PC-9 (cell line): ENCODE data around the gene IRS2. TPM values are rescaled to one million over a fixed set of nuclear protein-coding genes. Genes with fewer than 3 reads are reported as not detected.

ENCODE experiments used
- BruUV-seq: library from RNA; stranded (reverse); fragments of 400-500 nt; replicated peaks from 2 replicates; lab custom pipeline; 2021; lab: Mats Ljungman, UMichigan
- CTCF ChIA-PET: fragments of 300-600 bp; sonication (Branson Sonifier 250); formaldehyde crosslinking; loops from one replicate; lab custom pipeline; 2022; ENCODE audit warnings: antibody characterized with exemption; lab: Charles Lee
- POLR2A ChIA-PET: fragments of 300-600 bp; sonication (Branson Sonifier 250); formaldehyde crosslinking; loops from one replicate; lab custom pipeline; 2022; ENCODE audit warnings: antibody characterized with exemption; ENCODE audit not compliant: unreplicated experiment; lab: Charles Lee
- DNase-seq, 2 experiments: peaks; one replicate each; pipeline versions ENCODE4 v3.0.0 to v3.0.0-alpha.2; 2015 to 2022; ENCODE audit warnings: mixed read lengths in 1 of 2
- H2AFZ ChIP-seq: fragments of 200-600 bp; sonication (generic); 2 replicates; pipeline ENCODE4 v1.8.1; 2017; ENCODE audit warnings: antibody characterized with exemption
- H3F3A ChIP-seq: fragments of 200-600 bp; sonication (generic); 2 replicates; pipeline ENCODE4 v1.8.1; 2017; ENCODE audit warnings: antibody characterized with exemption, mild to moderate bottlenecking, low read depth; ENCODE audit not compliant: insufficient read depth
- H3K27ac ChIP-seq: fragments of 200-600 bp; sonication (generic); 2 replicates; pipeline ENCODE4 v1.6.1; 2016; ENCODE audit warnings: mixed run types
- H3K27me3 ChIP-seq: fragments of 200-600 bp; sonication (generic); 2 replicates; pipeline ENCODE4 v1.6.1; 2016; ENCODE audit warnings: low read depth, mixed run types; ENCODE audit not compliant: insufficient read depth
- H3K36me3 ChIP-seq: fragments of 200-600 bp; sonication (generic); 2 replicates; pipeline ENCODE4 v1.6.1; 2016; ENCODE audit warnings: low read depth, mixed run types
- H3K4me1 ChIP-seq: fragments of 200-600 bp; sonication (generic); replicated peaks from 2 replicates; pipeline ENCODE4 v1.6.1; 2016; ENCODE audit warnings: mixed run types; ENCODE audit not compliant: insufficient read depth
- H3K4me2 ChIP-seq: fragments of 200-600 bp; sonication (generic); 2 replicates; pipeline ENCODE4 v1.6.1; 2017; ENCODE audit warnings: mixed run types
- H3K4me3 ChIP-seq: fragments of 200-600 bp; sonication (generic); 2 replicates; pipeline ENCODE4 v1.6.1; 2016; ENCODE audit warnings: mixed run types
- H3K79me2 ChIP-seq: fragments of 200-600 bp; sonication (generic); 2 replicates; pipeline ENCODE4 v1.6.1; 2017; ENCODE audit warnings: low read depth, mixed run types
- H3K9me2 ChIP-seq: fragments of 200-600 bp; sonication (generic); 2 replicates; pipeline ENCODE4 v1.8.1; 2017; ENCODE audit warnings: mild to moderate bottlenecking; ENCODE audit not compliant: insufficient read depth
- H3K9me3 ChIP-seq: fragments of 200-600 bp; sonication (generic); 2 replicates; pipeline ENCODE4 v1.8.1; 2016; ENCODE audit warnings: low read depth; ENCODE audit not compliant: insufficient read depth
- H4K20me1 ChIP-seq: fragments of 200-600 bp; sonication (generic); 2 replicates; pipeline ENCODE4 v1.8.1; 2017; ENCODE audit not compliant: insufficient read depth
- CTCF ChIP-seq: fragments of 200-600 bp; sonication (generic); conservative IDR thresholded peaks from 2 replicates; pipeline ENCODE4 v1.6.1; 2017; ENCODE audit warnings: mixed run types, antibody characterized with exemption, mild to moderate bottlenecking, moderate library complexity
- EZH2 ChIP-seq: fragments of 200-600 bp; sonication (generic); IDR thresholded peaks from 2 replicates; pipeline ENCODE4 v1.8.0; 2017; ENCODE audit warnings: antibody characterized with exemption, low read depth
- intact Hi-C: fragments of 100-400 bp; cut with micrococcal nuclease; formaldehyde crosslinking; loops from one replicate; pipeline ENCODE4 v1.10.0; 2022; ENCODE audit not compliant: unreplicated experiment
- total RNA-seq: library from RNA; stranded (reverse); gene quantifications from 2 replicates; pipeline ENCODE4 v1.2.3, GENCODE V29; 2021

The IRS2 gene
- total RNA-seq, 1 experiment from 2014 or later, result 31.3 TPM

DNA sequence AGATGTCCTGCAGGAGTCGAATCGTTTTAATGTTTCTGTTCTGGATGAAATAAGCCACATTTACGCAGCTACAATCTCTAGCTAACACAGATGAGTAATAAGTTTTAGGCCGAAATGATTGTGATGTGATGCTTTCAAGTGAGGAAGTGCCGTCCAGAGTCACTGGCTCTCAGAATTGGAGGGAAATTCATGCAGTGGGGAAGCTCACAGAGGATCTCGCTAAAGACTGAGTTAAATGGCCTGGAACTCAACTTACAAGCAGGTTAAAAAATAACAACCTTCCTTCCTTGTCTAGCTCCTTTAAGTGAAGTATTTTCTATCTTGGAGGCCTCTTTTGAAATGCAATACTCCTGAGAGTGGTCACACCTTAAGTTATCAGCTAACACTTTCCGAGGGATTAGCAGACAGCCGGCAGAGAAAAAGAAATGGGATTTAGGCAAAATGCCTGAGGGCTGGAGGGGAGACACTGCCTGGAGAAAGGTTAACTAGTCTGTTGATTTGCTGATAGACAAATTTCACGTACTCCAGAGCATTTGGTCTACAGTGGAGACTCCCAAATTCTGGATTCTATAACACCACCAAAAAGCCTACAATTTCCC is 74.2 kb downstream of the IRS2 start:
- Histone ChIP-seq H3K4me3 (no peak overlapping the region), H3K4me2 (no peak overlapping the region), H3K27ac (no peak overlapping the region), H4K20me1 (no peaks in the 10 kb centered on the region), H3K4me1 (peaks cover 7% of the 10 kb centered on the region; the same call in 1 of the 2 replicates), H3K27me3 (no peaks in the 10 kb centered on the region), H2AFZ (no peak overlapping the region), H3K36me3 (no peaks in the 10 kb centered on the region), H3F3A (peaks cover 7% of the 10 kb centered on the region; the same call in 1 of the 2 replicates), H3K9me2 (no peaks in the 10 kb centered on the region), H3K79me2 (no peaks in the 10 kb centered on the region), H3K9me3 (no peaks in the 10 kb centered on the region)
- DNase-seq, result no peak
- POLR2A ChIA-PET, result no interaction called here
- intact Hi-C loops, result no loop called here
- BruUV-seq, result no TSS peak
- TF ChIP-seq EZH2 (no peak), CTCF (no peak)
- CTCF ChIA-PET, result no interaction called here

GRCh38 chr13:109707742-109708617 is 78.4 kb downstream of the IRS2 start:
- BruUV-seq, result no TSS peak
- H3K79me2 ChIP-seq, result no peaks in the 10 kb centered on the region
- H3K4me3 ChIP-seq, result no peak overlapping the region
- no peaks in the 10 kb centered on the region for H3K9me2 ChIP-seq
- H3K9me3 ChIP-seq, result no peaks in the 10 kb centered on the region
- no peak overlapping the region for H2AFZ ChIP-seq
- ChIA-PET POLR2A (no interaction called here), CTCF (no interaction called here)
- intact Hi-C loops, result no loop called here
- no peak overlapping the region for H3K27ac ChIP-seq
- H3K27me3 ChIP-seq, result no peaks in the 10 kb centered on the region
- H3K4me2 ChIP-seq, result no peak overlapping the region
- peaks cover 38% of the 10 kb centered on the region for H3F3A ChIP-seq
- no peak for DNase-seq
- TF ChIP-seq EZH2 (no peak), CTCF (no peak)
- H4K20me1 ChIP-seq, result no peaks in the 10 kb centered on the region
- no peaks in the 10 kb centered on the region for H3K36me3 ChIP-seq
- peaks cover 29% of the 10 kb centered on the region for H3K4me1 ChIP-seq

DNA sequence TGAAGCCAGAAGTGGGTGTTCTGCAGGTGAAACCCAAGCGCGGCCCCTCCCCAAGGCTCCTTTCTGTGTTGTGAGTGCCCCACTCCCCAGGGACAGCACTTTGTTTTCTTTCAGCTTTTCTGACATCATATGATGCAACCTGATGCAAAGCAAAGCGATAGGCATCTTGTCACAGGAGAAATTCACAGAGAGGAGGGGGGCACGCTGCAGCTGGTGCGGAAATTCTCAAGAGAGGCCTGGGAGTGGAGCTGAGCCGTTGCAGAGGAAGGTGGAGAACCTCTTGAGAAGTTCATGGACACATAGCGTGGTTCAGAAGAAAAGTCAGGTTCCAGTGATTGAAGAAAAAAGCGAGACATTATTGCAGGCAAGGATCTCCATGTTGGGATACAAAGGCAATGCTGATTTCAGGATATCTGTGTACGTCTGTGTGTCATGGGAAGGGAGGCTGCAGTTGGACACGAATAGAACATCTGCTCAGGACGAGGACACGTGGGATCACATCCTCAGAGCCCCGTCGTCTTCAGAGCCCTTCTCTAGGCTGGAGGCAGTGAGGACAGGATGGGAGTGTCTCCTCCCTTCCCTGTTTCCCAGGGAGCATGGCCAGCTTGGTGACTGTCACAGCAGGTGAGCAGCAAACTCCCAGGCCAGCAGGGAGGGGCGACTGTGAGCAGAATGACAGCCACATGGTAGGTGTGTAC is 79.2 kb downstream of the IRS2 start:
- TF ChIP-seq EZH2, result no peak
- TF ChIP-seq CTCF, result no peak
- Histone ChIP-seq H3K4me3 (no peak overlapping the region), H3K79me2 (no peaks in the 10 kb centered on the region), H3K9me2 (no peaks in the 10 kb centered on the region), H3K4me1 (peaks cover 29% of the 10 kb centered on the region), H3K36me3 (no peaks in the 10 kb centered on the region), H2AFZ (no peak overlapping the region), H3K4me2 (no peak overlapping the region), H3K9me3 (peaks cover 3% of the 10 kb centered on the region; the same call in 1 of the 2 replicates), H3K27ac (no peak overlapping the region), H3K27me3 (no peaks in the 10 kb centered on the region), H3F3A (peaks cover 38% of the 10 kb centered on the region), H4K20me1 (no peaks in the 10 kb centered on the region)
- ChIA-PET POLR2A (no interaction called here), CTCF (no interaction called here)
- no peak for DNase-seq
- intact Hi-C loops, result no loop called here
- BruUV-seq, result no TSS peak
